Rectal smooth muscle tissue (tissue), 1 donor: ENCODE data around the gene LYG1.
"Not testable (repeated sequence)": the region's sequence is repeated elsewhere in the genome, so short reads cannot be mapped to it uniquely, and the experiment has no call there.

Experiments used
- H3K27ac ChIP-seq: one replicate; pipeline ENCODE4 v1.7.0; 2013; ENCODE audit warnings: low read depth, low read length, inconsistent platforms
- H3K27me3 ChIP-seq: one replicate; pipeline ENCODE4 v1.7.0; 2013; ENCODE audit warnings: low read length; ENCODE audit not compliant: control insufficient read depth, insufficient read depth
- H3K36me3 ChIP-seq: one replicate; pipeline ENCODE4 v1.7.0; 2013; ENCODE audit warnings: low read length; ENCODE audit not compliant: control insufficient read depth, insufficient read depth
- H3K4me1 ChIP-seq: one replicate; pipeline ENCODE4 v1.7.0; 2013; ENCODE audit warnings: low read length; ENCODE audit not compliant: control insufficient read depth, insufficient read depth
- H3K4me3 ChIP-seq: one replicate; pipeline ENCODE4 v1.7.0; 2013; ENCODE audit warnings: low read length
- H3K9ac ChIP-seq: one replicate; pipeline ENCODE4 v1.7.0; 2013; ENCODE audit warnings: low read length

Gene LYG1

DNA sequence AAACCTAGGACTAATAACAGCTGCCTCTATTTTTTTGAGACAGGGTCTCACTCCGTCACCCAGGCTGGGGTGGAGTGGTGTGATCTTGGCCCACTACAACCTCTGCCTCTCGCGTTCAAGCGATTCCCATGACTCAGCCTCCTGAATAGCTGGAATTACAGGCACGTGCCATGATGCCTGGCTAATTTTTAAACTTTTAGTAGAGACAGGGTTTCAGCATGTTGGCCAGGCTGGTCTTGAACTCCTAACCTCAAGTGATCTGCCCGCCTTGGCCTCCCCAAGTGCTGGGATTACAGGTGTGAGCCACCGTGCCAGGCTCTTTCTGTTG, 16.8 kb upstream of the LYG1 start:
- H3K4me1 ChIP-seq, H3K9ac ChIP-seq, H3K4me3 ChIP-seq, H3K27ac ChIP-seq, H3K27me3 ChIP-seq: not testable (repeated sequence)
- H3K36me3 ChIP-seq: peaks cover 14% of the 10 kb centered on the region

DNA sequence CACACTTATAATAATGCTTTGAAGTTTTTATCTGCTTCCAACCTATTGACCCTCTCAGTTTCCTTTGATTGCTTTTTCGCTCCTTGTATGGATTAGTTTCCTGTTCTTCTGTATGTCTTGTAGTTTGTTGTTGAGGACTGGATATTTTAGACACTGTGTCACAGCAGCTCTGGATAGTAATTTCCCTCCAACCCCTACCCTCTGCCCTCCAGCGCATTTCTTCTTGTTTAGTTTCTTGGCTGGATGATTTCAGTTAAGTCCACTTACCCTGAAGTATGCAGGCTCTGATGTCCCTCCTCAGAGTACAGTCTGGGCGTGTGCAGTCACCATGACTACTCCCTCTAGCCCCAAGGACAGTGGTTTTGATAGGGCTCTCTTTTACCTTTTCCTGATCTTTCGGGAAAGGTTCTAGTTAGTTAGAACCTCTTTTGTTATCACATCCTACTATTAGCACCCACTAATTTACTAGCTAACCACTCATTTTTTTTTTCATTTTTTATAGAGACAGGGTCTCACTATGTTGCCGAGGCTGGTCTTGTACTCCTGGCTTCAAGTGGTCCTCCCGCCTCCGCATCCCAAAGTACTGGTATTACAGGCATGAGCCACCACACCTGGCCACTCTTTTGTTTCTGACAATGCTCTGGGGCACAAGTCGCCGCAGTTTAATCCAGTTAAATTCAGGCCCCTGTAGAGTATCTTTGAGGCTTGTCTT, 16.3 kb upstream of the LYG1 start:
- H3K4me3 ChIP-seq: no peak overlapping the region
- no peak overlapping the region for H3K27ac ChIP-seq
- H3K27me3 ChIP-seq: no peaks in the 10 kb centered on the region
- H3K36me3 ChIP-seq: peaks cover 14% of the 10 kb centered on the region
- H3K9ac ChIP-seq: no peak overlapping the region
- no peaks in the 10 kb centered on the region for H3K4me1 ChIP-seq

DNA sequence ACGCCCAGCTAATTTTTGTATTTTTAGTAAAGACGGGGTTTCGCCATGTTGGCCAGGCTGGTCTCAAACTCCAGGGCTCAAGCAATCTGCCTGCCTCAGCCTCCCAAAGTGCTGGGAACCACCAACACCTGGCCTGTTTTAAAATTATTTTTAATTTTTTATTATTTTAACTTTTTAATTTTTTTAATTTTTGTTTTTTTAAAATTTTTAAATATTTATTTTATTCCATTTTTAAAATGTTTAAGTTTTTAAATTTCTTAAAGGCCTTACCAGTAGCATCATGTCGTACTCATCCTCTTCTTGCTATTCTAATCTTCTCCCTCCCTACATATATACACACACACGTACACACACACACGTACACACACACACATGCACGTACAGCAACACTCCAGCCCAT, 1.4 kb downstream of the LYG1 start:
- H3K4me3 ChIP-seq: no peak overlapping the region
- H3K27me3 ChIP-seq: no peaks in the 10 kb centered on the region
- no peak overlapping the region for H3K9ac ChIP-seq
- no peaks in the 10 kb centered on the region for H3K4me1 ChIP-seq
- no peak overlapping the region for H3K27ac ChIP-seq
- H3K36me3 ChIP-seq: no peaks in the 10 kb centered on the region

DNA sequence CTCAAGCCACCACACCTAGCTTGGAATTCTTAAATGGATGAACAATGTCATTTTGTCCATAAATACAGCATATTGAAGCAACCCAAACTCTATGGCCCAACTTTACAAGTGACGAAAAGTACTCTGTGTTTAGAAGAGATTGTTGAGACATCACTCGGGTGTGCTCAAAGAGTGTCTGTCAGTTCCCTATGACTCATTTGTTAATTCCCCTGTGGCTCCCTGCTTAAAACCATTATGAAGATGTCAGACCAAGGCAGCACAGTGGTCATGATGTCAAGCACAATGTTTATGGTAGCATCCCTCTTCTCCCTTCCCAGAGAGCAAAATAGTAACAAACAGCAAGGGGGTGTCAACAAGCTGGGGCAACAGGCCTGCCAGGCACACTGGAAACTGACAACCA, 3.0 kb downstream of the LYG1 start:
- H3K4me1 ChIP-seq: no peaks in the 10 kb centered on the region
- H3K9ac ChIP-seq: no peak overlapping the region
- H3K4me3 ChIP-seq: no peak overlapping the region
- no peak overlapping the region for H3K27ac ChIP-seq
- H3K36me3 ChIP-seq: no peaks in the 10 kb centered on the region
- H3K27me3 ChIP-seq: no peaks in the 10 kb centered on the region

DNA sequence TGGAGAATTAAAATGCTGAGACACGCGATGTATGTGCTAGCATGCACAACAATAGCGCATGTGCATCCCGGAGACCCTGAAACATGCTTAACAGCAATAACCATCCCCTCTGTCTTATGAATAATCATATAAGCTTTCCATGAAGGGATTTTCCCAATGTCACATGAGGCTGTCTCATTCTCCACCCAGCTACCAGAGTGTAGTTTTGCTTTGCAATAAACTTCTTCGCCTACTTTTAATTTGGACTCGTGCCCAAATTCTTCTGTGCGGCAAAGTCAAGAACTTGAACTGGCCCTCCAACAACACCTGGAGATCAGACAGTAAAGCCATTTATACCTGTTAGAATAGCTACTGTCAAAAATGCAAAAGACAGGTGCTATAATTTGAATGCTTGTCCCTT, 15.5 kb downstream of the LYG1 start:
- Histone ChIP-seq H3K4me3 (no peak overlapping the region), H3K27ac (no peak overlapping the region), H3K9ac (no peak overlapping the region), H3K36me3 (no peaks in the 10 kb centered on the region), H3K27me3 (no peaks in the 10 kb centered on the region), H3K4me1 (no peaks in the 10 kb centered on the region)

DNA sequence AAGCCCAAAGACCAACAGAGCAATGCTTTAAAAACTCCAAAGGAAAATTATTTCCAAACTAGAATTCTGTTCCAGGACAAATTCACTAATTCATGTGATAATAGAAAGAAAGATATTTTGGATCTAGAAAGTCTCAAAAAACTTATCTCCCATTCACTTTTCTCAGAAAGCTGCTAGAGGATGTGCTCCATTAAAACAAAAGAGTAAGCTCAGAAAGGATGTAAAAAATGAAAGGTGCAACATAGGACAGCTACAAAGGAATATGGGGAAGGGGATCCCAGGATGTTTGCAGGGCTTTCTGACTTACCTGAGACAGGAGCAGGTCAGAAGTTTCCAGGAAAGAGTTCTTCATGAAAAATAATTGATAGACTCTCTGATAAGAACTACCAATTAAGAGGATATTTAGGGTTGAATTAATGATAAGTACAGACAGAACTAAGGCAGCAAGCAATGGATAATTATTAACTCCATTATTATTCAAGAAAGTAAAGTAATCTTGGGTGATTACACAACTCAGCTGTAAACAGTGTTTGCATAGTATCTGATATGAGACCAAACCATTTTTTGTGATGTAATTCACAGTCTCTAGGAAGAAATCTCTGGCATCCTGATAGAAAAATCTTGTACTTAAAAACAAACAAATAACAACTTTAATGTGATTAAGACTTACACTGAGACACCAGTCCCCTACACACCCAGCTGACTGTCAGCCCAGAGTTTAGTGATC, 20.9 kb downstream of the LYG1 start:
- no peak overlapping the region for H3K27ac ChIP-seq
- H3K9ac ChIP-seq: no peak overlapping the region
- H3K36me3 ChIP-seq: no peaks in the 10 kb centered on the region
- H3K4me3 ChIP-seq: no peak overlapping the region
- H3K4me1 ChIP-seq: no peaks in the 10 kb centered on the region
- H3K27me3 ChIP-seq: no peaks in the 10 kb centered on the region

DNA sequence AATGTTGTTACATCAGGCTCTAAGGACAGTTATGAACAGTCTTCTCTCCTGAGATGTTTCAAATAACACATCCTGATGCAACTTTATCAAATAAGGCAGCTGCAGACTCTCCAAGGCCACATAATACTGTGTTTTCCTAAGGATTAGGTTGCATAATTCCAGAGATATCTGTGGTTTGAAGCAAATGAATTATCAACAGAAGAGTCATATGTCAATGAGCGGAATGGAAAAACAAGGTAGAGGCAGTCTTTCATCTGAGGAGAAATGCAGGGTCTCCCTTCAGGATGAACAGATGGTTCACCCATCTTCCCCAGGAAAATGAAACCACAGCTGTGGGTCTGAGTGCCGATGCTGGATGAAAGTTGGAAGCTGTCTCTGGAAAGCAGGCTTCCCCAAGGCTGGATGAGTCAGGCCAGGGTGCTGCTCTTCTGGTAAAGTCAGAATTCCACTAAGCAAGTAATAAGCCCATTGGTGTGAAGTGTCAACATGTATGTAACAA, 22.2 kb downstream of the LYG1 start:
- H3K4me3 ChIP-seq: no peak overlapping the region
- H3K27ac ChIP-seq: no peak overlapping the region
- H3K36me3 ChIP-seq: no peaks in the 10 kb centered on the region
- no peaks in the 10 kb centered on the region for H3K27me3 ChIP-seq
- no peaks in the 10 kb centered on the region for H3K4me1 ChIP-seq
- H3K9ac ChIP-seq: no peak overlapping the region

DNA sequence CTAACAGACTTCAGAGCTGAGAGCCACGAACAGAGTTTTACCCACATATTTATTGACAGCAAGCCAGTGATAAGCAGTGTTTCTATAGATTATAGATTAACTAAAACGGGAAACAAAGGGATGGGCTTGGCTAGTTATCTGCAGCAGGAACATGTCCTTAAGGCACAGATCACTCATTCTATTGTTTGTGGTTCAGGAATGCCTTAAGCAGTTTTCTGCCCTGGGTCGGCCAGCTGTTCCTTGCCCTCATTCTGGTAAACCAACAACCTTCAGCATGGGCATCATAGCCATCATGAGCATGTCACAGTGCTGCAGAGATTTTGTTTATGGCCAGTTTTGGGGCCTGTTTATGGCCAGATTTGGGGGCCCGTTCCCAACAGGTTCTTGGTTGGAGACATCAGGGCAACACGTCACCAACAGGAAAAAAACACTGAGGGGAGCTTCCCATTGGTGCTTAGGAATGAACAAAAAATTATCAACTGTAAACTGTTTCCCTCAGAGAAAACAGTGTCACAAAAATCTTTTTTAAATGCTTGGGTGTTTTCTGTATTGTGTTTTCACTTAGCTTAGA, 22.7 kb downstream of the LYG1 start:
- H3K27ac ChIP-seq, H3K36me3 ChIP-seq, H3K27me3 ChIP-seq, H3K4me1 ChIP-seq, H3K9ac ChIP-seq, H3K4me3 ChIP-seq: not testable (repeated sequence)

DNA sequence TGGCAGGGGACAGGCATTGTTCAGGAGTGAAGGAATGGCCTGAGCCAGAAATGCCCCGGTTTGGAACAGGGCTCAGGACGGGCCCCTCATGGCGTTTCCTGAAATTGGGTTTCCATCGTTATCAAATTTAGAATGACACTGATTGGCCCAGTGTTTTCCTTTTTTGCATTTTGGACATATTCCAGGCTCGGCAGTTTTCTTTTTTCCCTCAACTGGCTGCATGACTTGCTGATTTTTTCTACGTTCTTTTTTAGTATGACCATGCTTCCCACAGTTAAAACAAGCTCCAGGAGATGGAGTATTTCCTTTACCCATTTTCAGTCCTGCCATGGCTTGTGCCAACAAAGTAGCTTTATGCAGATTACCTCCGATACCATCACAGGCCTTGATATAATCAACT, 25.1 kb downstream of the LYG1 start:
- no peaks in the 10 kb centered on the region for H3K36me3 ChIP-seq
- no peak overlapping the region for H3K9ac ChIP-seq
- H3K27me3 ChIP-seq: no peaks in the 10 kb centered on the region
- H3K4me3 ChIP-seq: no peak overlapping the region
- no peaks in the 10 kb centered on the region for H3K4me1 ChIP-seq
- no peak overlapping the region for H3K27ac ChIP-seq

DNA sequence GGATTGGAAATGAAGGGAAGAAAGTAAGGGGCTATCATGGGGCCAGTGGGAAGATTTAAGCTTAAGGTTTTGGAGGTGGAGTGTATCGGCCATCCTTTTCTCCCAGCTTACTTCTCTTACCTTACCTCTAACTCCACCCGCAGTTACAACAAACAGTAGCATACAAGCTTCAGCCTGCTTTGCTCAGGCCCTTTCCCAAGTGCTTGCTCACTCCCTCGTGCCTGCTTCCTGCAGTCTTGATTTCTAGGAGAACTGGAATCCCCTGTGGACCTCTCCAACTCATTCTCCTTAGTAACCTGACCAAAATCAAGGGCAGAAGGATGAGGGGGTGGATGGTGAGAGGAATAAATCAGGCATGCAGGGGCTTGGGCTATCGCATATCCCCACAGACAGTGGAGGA, 39.8 kb downstream of the LYG1 start:
- Histone ChIP-seq H3K9ac (no peak overlapping the region), H3K4me1 (no peaks in the 10 kb centered on the region), H3K4me3 (no peak overlapping the region), H3K27ac (no peak overlapping the region), H3K27me3 (no peaks in the 10 kb centered on the region), H3K36me3 (no peaks in the 10 kb centered on the region)

DNA sequence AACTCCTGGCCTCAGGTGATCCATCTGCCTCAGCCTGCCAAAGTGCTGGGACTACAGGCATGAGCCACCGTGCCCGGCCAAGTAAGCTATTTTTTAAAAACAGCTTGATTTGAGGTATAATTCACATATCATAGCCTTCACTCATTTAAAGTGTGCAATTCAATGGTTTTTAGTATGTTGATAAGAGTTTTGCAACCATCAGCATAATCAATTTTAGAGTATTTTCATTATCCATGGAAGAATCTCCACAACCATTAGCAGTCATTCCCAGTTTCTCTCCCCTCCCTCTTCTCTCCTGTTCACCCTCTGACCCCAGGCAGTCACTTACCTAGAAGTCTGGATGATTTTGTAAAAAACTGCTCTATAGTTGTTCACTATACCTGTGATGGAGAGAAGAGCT, 40.8 kb downstream of the LYG1 start:
- Histone ChIP-seq H3K27me3 (no peaks in the 10 kb centered on the region), H3K27ac (no peak overlapping the region), H3K9ac (no peak overlapping the region), H3K4me1 (no peaks in the 10 kb centered on the region), H3K36me3 (no peaks in the 10 kb centered on the region), H3K4me3 (no peak overlapping the region)

DNA sequence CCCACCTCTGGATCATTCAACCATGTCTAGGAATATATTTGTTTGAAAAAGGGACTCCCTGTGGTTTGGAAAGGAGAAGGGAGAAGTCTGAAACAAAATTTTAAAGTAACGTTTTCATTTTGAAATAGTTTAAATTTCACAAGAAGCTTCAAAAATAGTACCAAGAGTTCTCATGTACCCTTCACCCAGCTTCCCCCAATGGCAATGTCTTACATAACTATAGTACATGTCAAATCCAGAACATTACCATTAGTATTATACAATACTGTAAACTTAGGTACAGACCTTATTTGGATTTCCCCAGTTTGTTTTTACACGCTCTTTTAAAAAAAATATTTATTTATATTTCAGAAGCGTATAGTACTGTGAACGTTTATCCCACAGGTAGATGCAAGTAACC, 41.5 kb downstream of the LYG1 start:
- no peak overlapping the region for H3K27ac ChIP-seq
- no peaks in the 10 kb centered on the region for H3K27me3 ChIP-seq
- no peaks in the 10 kb centered on the region for H3K36me3 ChIP-seq
- H3K9ac ChIP-seq: no peak overlapping the region
- H3K4me3 ChIP-seq: no peak overlapping the region
- no peaks in the 10 kb centered on the region for H3K4me1 ChIP-seq

DNA sequence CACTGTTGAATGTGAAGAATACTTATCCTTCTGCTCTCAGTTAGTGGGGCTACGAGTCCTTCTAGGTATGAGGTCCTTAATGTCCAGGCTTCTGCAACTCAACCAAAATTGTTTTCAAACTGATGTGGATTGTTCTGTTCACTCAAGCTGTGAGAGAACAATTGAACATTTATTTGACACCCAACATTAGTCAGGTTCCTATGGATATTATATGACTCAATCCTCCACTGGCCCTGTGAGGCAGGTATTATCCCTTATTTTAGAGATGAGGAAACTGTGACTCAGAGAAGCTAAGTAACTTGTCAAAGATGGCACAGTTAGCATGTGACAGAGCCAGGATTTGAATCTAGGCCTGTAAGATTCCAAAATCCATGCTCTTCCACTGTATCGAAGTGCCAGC, 44.3 kb downstream of the LYG1 start:
- H3K9ac ChIP-seq: no peak overlapping the region
- H3K27ac ChIP-seq: no peak overlapping the region
- H3K4me3 ChIP-seq: no peak overlapping the region

More for the DNA sequence above, 44.3 kb downstream of the LYG1 start:
- Histone ChIP-seq H3K27me3 (no peaks in the 10 kb centered on the region), H3K4me1 (no peaks in the 10 kb centered on the region), H3K36me3 (no peaks in the 10 kb centered on the region)
